SK-N-MC (cell line): ENCODE data around the gene CDC16.
A peak's percentile ranks its signal among the peaks of the same experiment; 100 is the strongest.

ENCODE experiments used
- DNase-seq: peaks from one replicate; pipeline ENCODE4 v3.0.0-alpha.2; 2011; ENCODE audit warnings: low read depth, low spot score
- H3K27ac ChIP-seq: fragments of 200-600 bp; sonication (generic); 2 replicates; pipeline ENCODE4 v1.5.1; 2016; ENCODE audit warnings: mixed run types
- H3K36me3 ChIP-seq: fragments of 200-600 bp; sonication (generic); 2 replicates; pipeline ENCODE4 v1.6.1; 2017; ENCODE audit warnings: antibody characterized with exemption, low read length, mixed read lengths; ENCODE audit not compliant: insufficient read depth
- H3K4me3 ChIP-seq: fragments of 200-600 bp; sonication (generic); 2 replicates; pipeline ENCODE4 v1.5.1; 2016
- H3K9ac ChIP-seq: fragments of 200-600 bp; sonication (generic); 2 replicates; pipeline ENCODE4 v1.8.0; 2017; ENCODE audit warnings: mixed run types, mixed read lengths; ENCODE audit not compliant: insufficient read length
- H3K9me3 ChIP-seq: fragments of 200-600 bp; sonication (generic); 2 replicates; pipeline ENCODE4 v1.6.1; 2017; ENCODE audit warnings: low read depth, mild to moderate bottlenecking, antibody characterized with exemption, low read length, moderate library complexity, mixed read lengths
- EZH2 ChIP-seq: fragments of 200-600 bp; sonication (generic); IDR thresholded peaks from one replicate; pipeline ENCODE4 v1.6.1; 2017; ENCODE audit warnings: antibody characterized with exemption
- FOXP2 ChIP-seq: optimal IDR thresholded peaks from 2 replicates; pipeline ENCODE3; 2011; ENCODE audit warnings: mild to moderate bottlenecking, moderate library complexity; ENCODE audit not compliant: insufficient read depth; ENCODE audit errors: extremely low read length, control extremely low read depth
- POLR2AphosphoS5 ChIP-seq: IDR thresholded peaks from 2 replicates; pipeline ENCODE4 v1.6.1; 2012; ENCODE audit warnings: mild to moderate bottlenecking, low read depth, low read length, borderline replicate concordance

The CDC16 gene

GRCh38 chr13:114224201-114224600 is 10.5 kb upstream of the CDC16 start:
- Histone ChIP-seq H3K9ac (no peak overlapping the region), H3K27ac (no peak overlapping the region), H3K4me3 (no peak overlapping the region), H3K36me3 (no peaks in the 10 kb centered on the region), H3K9me3 (no peaks in the 10 kb centered on the region)
- DNase-seq = no peak
- TF ChIP-seq EZH2 (no peak), FOXP2 (no peak), POLR2AphosphoS5 (no peak)

- H3K27ac ChIP-seq = no peak overlapping the region
- H3K4me3 ChIP-seq = no peak overlapping the region
- no peaks in the 10 kb centered on the region for H3K36me3 ChIP-seq
- no peak overlapping the region for H3K9ac ChIP-seq
- no peak for TF ChIP-seq POLR2AphosphoS5
- no peak for TF ChIP-seq FOXP2
- no peak for TF ChIP-seq EZH2
- DNase-seq = no peak
- no peaks in the 10 kb centered on the region for H3K9me3 ChIP-seq
Measured at GRCh38 chr13:114225610-114226009, 9.1 kb upstream of the CDC16 start.

- no peaks in the 10 kb centered on the region for H3K36me3 ChIP-seq
- DNase-seq = no peak
- H3K9me3 ChIP-seq = no peaks in the 10 kb centered on the region
- H3K4me3 ChIP-seq = no peak overlapping the region
- H3K27ac ChIP-seq = no peak overlapping the region
- no peak overlapping the region for H3K9ac ChIP-seq
- TF ChIP-seq EZH2 = no peak
- no peak for TF ChIP-seq FOXP2
- TF ChIP-seq POLR2AphosphoS5 = no peak
Measured at GRCh38 chr13:114226088-114226487, 8.6 kb upstream of the CDC16 start.

- Histone ChIP-seq H3K9me3 (no peaks in the 10 kb centered on the region), H3K9ac (no peak overlapping the region), H3K36me3 (no peaks in the 10 kb centered on the region), H3K27ac (no peak overlapping the region), H3K4me3 (no peak overlapping the region)
- peak; percentile 14 for DNase-seq
- TF ChIP-seq POLR2AphosphoS5 = no peak
- TF ChIP-seq FOXP2 = peak; percentile 32
Measured at GRCh38 chr13:114226699-114227323, 7.9 kb upstream of the CDC16 start.

- Histone ChIP-seq H3K27ac (no peak overlapping the region), H3K9me3 (no peaks in the 10 kb centered on the region), H3K9ac (no peak overlapping the region), H3K4me3 (no peak overlapping the region), H3K36me3 (no peaks in the 10 kb centered on the region)
- no peak for DNase-seq
- TF ChIP-seq FOXP2 = no peak
- TF ChIP-seq POLR2AphosphoS5 = no peak
- no peak for TF ChIP-seq EZH2
Measured at GRCh38 chr13:114227528-114227927, 7.2 kb upstream of the CDC16 start.

- Histone ChIP-seq H3K4me3 (no peak overlapping the region), H3K36me3 (no peaks in the 10 kb centered on the region), H3K9ac (no peak overlapping the region), H3K27ac (no peak overlapping the region), H3K9me3 (no peaks in the 10 kb centered on the region)
- no peak for DNase-seq
- TF ChIP-seq FOXP2 = no peak
- TF ChIP-seq EZH2 = no peak
- TF ChIP-seq POLR2AphosphoS5 = no peak
Measured at GRCh38 chr13:114228176-114228575, 6.5 kb upstream of the CDC16 start.

GRCh38 chr13:114229506-114229905 is 5.2 kb upstream of the CDC16 start:
- DNase-seq = no peak
- Histone ChIP-seq H3K27ac (no peak overlapping the region), H3K9ac (peak overlapping the region; percentile 33), H3K9me3 (peaks cover 5% of the 10 kb centered on the region; the same call in 1 of the 2 replicates), H3K36me3 (no peaks in the 10 kb centered on the region), H3K4me3 (no peak overlapping the region)
- TF ChIP-seq POLR2AphosphoS5 (no peak), FOXP2 (no peak), EZH2 (no peak)

GRCh38 chr13:114230117-114230516 is 4.6 kb upstream of the CDC16 start:
- Histone ChIP-seq H3K4me3 (no peak overlapping the region), H3K36me3 (no peaks in the 10 kb centered on the region), H3K27ac (no peak overlapping the region), H3K9me3 (peaks cover 5% of the 10 kb centered on the region; the same call in 1 of the 2 replicates), H3K9ac (no peak overlapping the region)
- DNase-seq = no peak
- TF ChIP-seq POLR2AphosphoS5 = no peak
- TF ChIP-seq EZH2 = no peak
- TF ChIP-seq FOXP2 = no peak

GRCh38 chr13:114230575-114230974 is 4.1 kb upstream of the CDC16 start:
- no peak overlapping the region for H3K4me3 ChIP-seq
- H3K9me3 ChIP-seq = peaks cover 5% of the 10 kb centered on the region; the same call in 1 of the 2 replicates
- H3K36me3 ChIP-seq = no peaks in the 10 kb centered on the region
- DNase-seq = no peak
- TF ChIP-seq POLR2AphosphoS5 (no peak), EZH2 (no peak), FOXP2 (no peak)
- no peak overlapping the region for H3K27ac ChIP-seq
- H3K9ac ChIP-seq = no peak overlapping the region
